ELR (cell line): ENCODE measurements around the gene MRPL17.
A peak's percentile ranks its signal among the peaks of the same experiment; 100 is the strongest.

Experiments used
- DNase-seq: peaks from one replicate; pipeline ENCODE4 v3.0.0-alpha.2; 2015; ENCODE audit warnings: low read depth

The MRPL17 gene

DNA sequence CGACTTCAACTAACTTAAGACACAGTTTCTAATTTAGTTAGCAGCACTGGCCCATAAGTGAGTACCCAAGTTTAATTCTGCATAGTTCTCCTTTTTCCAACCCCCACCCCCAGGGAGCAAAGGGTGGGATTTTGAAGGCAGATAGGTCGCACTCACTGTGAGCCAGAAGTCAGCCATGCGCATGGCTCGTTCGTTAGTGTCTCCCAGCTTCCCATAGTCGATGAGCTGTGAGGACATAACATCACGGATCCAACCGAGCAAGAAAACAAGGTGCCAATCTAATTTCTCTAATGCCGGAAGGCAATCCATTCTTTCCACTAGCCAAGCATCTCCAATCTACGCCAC is 577 bp downstream of the MRPL17 start:
- DNase-seq = no peak

DNA sequence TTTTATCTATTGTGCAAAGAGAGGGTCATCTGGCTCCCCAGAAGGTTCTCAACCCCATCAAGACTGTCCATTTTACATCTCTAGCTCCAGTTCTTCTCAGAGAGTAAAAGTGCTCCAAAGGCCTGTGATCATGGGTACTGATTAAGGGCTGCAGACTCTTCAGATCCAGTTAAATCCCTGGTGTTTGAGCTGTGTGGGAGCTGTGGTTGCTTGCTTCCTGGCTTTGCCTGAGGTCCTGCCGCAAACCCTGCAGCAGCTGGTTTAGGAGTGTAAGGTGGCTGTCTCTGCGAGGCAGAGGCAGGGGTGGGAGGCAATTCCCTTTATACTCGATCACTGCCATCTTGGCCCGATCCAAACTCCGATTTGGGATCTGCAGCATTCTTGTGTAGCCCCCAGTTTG is 1.2 kb downstream of the MRPL17 start:
- peak; percentile 22 for DNase-seq

DNA sequence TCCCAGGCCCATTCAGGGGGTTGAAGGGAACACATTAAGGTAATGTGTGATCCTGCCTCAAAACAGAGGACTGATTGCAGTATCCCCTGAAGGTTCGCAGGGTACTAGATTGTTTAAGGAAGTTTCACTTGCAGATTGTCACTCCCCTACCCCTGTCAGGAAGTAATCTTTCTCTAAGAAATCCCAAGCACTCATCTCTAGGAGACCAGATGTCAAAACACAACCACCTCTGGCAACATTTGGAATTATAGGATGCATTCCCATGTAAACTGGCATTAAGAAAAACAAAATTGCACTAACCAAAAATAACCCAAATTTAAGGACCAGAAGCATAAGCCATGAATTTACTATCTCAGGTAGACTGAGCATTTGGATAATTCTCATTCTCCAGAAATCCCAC is 1.6 kb downstream of the MRPL17 start:
- DNase-seq = no peak

DNA sequence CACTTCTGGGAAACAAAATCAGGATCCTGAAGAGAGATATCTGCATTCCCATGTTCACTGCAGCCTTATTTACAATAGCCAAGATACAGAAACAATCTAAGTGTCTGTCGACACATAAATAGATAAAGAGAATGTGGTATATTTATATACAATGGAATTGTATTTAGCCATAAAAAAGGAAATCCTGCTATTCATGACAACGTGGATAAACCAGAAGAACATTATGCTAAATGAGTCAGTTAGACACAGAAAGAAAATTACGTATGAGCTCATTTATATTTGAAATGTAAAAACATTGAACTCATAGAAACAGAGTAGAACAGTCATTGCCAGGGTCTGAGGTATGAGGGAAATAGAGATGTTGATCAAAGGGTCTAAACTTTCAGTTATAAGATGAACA is 6.1 kb downstream of the MRPL17 start:
- DNase-seq = no peak

DNA sequence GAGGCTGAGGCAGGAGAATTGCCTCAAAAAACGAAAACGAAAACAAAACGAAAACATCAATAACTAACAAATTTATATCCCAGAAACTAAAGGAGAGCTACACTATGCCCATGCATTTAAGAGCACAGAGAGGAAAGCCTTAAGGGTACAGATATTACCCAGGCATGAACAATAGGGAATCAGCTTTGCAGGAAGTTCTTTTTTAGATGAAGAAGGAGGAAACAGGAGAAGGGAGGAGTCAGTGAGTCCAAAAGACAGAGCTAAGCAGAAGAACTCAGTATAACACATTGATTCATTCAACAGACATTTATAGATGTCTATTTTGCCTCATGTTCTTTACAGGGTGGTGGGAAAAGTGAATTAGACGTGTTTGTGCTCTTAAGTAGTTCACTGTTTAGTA is 8.3 kb downstream of the MRPL17 start:
- no peak for DNase-seq

DNA sequence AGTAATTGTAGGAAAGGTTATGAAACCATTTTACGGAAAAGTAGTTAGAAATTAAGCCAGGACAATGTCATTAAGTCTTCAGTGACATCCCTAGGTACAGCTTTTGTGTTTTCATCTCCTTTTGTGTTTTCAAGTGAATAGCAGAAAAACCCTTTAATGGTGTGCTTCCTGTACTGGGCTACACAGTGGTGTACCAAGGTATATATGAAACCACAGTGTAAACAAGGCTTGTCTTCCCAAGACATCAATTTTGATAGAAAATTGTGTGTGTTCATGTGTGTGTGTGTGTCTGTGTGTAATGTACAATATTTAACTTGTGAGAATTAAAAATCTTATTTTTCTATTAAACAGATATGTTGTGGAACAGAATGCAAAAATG is 8.9 kb downstream of the MRPL17 start:
- DNase-seq = no peak

DNA sequence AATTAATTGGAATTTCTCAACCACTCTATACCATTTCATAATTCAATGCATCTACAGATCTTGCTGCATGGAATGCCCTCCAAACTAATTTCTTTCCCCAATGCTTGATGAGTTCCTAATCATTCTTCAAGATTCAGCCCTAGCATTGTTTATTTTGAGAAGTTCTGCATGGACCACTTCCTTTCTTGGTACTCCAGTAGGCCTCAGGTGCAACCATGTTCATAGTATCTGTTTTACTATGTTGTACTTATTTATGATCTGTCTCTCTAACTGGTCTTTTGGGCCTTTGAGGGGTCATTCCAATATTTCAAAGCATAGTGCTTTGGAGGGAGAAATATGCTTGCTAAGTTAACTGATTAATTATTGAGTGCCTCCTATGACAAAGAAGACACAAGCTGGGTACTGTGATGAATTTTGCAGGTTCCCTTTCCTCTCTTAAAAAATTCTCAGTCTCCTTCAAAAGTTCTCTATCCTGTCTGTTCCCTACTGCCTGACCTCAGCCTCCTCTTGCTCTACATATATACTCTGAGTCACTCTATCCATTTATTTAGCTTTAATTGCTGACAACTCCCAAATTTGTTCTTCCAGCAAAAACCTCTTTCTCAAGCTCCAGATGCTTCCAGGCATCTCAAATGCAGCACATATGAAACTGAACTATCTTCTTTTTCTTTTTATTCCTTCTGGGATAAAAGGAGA is 9.5 kb downstream of the MRPL17 start:
- no peak for DNase-seq

DNA sequence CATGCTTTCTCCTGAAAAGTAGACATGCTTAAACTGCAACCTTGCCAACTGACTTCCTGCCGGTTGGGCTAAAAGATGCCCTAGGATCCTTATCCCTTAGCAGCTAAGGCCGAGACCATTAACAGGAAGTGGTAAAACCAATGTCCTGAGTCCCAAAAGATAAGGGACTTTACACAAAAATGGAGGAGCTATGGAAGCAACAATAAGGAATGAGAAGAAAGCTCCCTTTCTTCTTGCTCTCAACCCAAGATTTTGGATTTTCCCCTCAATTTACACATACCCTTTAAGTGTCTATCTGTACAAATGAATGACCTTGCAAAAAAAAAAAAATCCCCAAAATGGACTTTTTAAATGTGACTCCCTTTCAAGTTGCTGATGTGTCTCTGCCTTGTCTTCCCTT is 11.1 kb downstream of the MRPL17 start:
- no peak for DNase-seq

DNA sequence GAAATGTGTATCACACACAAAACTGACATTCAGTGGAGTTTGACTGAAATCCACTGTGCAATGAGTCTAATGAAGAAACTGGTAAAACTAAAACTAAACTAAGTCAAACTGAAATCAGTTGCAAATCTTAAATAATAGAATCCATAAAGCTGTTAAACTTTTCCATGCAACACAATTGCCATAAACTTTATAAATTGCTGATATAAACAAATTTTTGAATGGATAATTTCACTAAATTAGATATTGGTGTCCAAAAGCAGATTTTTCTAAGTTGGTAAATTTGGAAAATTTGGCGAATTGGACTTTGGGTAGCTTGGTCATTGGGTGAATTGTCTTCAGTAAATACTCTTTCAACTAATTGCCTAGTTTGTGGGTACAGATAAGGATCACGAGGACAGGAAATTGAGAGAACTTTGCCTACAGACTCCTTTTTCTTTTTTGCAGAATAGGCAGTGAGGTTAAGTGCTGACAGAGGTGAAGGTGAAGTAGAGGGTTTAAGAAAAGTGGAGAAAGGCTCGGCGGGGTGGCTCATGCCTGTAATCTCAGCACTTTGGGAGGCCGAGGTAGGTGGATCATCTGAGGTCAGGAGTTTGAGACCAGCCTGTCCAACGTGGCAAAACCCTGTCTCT is 12.8 kb downstream of the MRPL17 start:
- no peak for DNase-seq

DNA sequence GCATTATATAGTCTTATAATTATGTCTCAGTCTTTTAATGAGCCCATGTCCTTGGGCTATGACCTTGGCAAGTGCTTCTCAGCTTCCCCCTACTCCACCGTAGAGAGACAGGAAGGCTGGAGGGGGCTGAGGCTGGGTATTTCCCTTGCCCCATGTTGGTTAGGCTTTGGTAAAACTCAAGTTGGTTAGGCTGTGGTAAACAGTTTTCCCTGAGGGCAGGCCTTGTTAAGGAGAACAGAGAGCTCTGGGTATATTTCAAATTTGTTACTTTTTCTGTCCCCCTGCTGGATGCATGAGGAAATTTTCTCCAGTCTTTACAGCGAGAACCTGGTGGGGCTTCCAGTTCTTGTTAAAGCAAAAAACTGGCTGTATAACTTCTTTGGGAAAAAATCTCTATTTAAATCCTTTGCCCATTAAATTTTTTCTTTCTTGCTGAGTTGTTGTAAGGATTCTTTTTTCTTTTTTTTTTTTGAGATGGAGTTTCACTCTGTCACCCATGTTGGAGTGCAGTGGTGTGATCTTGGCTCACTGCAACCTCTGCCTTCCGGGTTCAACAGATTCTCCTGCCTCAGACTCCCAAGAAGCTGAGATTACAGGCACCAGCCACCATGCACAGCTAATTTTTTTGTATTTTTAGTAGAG is 15.3 kb downstream of the MRPL17 start:
- peak; percentile 70 for DNase-seq

DNA sequence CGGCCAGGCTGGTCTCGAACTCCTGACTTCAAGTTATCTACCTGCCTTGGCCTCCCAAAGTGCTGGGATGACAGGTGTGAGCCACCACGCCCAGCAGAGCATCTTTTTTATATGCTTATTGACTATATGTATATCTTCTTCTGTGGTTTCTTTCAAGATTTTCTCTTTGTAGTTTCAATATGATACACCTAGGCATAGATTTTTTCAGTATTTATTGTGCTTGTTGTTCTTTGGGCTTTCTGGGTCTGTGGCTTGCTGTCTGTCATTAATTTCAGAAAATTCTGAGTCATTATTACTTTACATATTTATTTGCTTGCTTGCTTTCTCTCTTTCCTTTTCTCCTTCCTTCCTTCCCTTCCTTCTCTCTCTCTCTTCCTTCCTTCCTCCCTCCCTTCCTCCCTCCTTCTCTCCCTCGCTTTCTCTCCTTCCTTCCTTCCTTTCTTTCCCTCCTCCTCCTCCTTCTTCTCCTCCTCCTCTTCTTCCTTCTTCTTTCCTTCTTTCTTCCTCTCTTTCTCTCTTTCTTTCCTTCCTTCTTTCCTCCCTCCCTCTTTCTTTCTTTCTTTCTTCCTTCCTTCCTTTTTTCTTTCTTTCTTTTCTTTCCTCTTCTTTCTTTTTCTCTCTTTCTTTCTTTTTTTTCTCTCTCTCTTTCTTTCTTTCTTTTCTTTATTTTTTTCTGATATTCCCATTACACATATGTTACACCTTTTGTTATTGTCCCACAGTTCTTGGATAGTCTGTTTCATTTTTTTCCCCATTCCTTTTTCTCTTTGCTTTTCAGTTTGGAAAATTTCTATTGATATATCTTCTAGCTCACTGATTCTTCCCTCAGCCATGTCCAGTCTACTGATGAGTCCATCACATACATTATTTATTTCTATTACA is 16.6 kb downstream of the MRPL17 start:
- DNase-seq = no peak

DNA sequence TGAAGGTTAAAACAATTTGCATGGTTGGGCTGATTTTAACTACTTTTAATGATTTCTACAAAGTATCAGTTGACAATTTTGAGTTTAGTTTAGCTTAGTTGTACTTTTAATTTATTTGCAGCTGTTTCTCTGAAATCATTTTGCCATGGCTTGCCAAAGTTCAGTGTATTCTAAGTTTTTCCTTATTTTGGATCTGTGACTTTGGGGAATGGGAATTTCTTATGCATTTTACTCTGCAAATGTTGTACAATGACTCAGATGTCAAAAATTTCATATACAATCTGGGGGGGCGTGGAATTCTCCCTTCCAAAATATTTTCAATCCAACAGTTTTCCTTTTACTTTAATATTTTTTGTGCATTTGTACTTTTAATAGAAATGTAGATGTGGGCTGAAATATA is 18.6 kb downstream of the MRPL17 start:
- DNase-seq = peak; percentile 28

DNA sequence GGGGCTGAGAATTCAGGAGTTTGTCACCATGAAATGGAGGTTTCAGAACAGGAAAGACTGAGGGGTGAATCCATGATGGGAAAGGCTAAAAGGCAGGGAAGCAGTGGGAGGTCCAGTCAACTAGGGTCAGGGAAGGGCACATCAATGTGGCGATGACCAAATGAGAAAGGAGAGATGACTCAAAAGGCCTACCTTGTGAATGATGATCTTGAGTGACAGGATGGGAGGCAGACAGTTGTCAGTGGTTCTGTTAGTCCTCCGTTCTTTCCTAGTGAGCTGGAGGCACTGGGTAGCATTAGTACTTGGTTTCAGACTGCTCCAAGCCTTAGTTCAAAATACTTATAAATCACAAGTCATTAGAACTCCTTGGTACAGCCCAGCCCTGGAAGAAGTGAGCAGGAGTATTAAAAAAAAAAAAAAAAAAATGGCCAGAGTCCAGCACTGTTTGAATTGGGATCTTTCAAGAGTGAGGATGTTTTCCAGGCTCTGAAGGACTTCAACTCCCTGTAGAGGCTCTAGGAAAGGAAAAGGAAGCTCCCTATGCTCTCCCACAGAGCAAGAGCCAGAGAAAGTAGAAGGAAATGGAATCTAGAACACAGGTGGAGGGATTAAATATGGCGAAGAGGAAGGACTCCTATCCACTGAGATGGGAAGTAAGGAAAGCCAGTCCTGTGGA is 19.2 kb downstream of the MRPL17 start:
- DNase-seq = no peak

DNA sequence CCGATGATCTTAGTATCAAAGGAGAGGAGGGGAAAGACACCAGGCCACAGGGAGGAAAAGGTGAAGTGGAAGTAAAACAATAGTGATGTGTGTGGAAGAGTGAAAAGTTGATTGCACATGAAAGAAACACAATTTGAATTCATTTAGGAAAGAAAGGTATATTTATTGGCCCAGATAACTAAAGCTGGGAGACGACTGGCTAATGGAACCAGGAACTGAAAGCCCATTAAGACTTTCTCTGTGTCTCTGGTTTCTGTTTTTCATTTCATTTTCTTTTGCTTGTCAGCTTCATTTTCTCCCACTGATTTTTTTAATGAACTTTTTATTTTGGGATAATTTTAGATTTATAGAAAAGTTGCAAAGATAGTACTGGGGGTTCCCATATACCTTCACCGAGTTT is 22.4 kb downstream of the MRPL17 start:
- no peak for DNase-seq

DNA sequence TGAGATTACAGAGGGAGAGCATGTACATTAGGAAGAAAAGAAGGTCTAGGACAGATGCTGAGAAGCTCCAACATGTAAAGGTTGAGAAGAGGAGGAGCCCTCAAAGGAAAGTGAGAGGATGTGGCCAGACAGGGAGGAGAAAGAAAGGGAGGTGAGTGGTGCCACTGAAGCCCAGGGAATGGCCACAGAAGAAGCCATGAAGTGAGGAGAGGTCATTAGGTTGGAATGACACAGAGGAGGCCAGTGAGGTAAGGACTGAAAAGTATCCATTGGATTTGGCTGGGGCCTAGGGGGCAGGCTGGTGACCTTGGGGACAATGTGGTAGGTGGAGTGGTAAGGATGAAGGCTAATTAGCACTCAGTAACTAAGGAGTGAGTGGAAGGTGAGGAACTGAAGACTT is 24.5 kb downstream of the MRPL17 start:
- DNase-seq = no peak

DNA sequence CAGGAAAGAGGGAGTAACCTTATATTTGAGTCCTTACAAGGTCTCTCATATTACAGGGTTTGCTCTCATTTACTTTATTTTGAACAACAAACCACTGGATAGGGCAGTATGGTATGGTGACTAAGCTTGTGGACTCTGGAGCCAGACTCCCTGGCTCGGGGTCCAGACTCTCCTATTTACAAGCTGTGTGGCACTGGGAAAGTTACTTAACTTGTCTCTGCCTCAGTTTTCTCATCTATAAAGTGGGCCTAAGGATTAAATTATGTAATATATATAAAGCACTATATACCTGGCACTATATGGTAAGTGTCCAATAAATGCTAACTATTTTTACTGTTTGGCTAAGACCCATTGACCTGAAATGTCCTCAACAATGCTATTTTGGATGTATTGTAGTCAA is 25.8 kb downstream of the MRPL17 start:
- DNase-seq = no peak

DNA sequence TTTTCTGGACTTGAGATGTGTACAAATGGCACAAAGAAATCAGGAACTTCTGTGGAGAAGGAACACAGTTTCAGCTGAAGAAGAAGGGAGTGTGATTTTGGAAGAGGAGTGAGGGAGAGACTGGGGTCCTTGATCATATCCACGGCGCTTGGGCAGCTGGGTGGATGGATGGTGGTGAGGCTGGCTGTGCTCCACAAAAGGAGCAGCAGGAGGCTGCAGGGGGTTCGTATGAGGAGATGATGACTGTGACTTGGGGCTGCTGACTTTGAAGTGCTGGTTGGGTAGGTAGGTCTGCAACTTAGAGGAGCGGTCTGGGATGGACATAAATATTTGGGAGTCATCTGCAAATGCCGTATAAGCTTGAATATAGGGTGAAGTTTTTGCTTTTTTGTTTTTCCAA is 26.2 kb downstream of the MRPL17 start:
- no peak for DNase-seq

DNA sequence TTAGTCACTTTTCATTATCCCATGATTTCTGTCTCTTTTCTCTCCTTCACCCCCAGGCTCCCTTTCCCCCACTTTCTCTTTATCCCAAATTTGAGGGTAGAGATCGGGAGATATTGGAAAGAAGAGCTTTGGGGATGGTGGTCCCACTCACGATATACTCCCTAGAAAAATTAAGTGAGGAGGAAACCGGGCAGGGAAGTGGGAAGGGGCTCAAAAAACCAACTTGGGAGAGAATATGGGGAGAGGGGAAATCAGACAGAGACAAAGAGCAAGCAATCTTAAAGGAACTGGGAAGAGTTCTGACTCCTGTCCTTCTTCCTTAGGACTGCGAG is 26.6 kb downstream of the MRPL17 start:
- no peak for DNase-seq

DNA sequence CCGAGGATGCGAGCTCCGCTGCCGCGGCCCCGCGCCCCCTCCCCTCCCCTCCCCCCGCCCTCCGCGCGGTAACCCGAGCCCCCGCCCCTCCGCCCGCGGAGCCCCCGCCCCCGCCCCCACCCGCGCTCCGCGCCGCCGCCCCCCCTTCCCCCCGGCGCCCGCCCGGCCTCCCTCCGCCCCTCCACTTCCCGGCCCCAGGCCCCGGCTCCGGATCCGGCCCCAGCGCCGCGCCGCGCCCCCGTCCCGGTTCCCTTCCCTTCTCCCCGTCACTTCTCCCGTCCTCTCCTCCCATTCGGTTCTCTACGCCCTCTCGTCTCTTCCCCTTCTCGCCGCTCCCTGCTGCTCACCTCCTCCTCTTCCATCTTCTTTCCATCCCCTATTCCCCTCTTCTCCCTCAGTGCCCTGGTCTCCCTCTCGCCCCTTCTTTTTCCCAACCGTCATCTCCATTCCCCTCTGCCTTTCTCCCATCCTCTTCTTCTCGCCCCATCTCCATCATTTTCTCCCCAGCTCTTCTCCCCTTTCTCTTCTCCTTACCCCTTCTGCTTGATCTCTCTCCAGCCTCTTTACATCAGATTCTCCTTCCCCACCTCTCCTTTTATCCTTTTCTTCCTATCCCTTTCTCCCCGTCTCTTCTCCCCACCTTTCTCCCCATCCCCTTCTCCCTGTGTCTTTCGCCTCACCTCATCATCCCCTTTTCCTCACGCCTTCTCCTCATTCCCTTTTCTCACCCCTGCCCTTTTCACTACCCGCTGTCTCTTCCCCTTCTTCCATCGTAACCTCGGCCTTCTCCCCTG is 27.2 kb downstream of the MRPL17 start, which contains the start of gene DCHS1:
DCHS1 (minus strand) TSS at position 20 of the 794 bp plus-strand sequence. CDS start 14,196 bp downstream, outside the sequence.
- DNase-seq = peak; percentile 32

DNA sequence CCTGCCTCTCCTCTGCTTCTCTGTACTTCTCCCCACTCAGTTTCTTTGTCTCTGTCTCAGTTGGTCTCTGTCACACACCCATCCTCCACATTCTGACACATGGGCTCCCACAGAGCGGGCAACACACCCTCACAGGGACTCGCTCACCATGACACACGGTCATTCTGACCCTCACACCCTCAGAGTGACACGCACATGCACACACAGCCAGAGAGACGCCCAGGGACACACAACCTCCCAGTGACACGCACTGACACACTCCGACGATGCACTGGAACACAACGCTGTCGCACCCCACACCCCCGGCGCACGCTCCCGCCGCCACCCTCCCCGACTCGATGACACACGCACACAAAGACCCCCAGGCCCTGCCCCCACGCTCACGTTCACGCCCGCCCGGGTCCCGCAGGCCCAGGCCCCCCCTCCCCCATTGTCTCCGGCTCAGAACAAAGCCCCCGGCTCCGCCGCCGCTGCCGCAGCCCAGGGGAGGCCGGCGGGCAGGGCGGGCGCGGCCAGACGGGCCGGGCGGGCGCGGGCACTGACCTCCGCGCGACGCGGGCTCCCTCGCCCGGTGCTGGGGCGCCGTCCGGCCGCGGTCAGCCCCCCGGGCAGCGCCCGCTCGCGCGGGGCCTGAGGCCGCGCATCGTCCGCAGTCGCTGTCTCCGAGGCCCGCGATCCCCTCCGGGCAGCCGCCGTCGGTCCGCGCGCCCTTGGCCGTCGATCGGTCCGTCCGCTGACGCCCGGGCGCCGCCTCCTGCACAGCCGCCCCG is 27.9 kb downstream of the MRPL17 start:
- peak; percentile 51 for DNase-seq
